HepG2 (cell line): ENCODE data around the gene SEC14L1. TPM values are rescaled to one million over a fixed set of nuclear protein-coding genes. Genes with fewer than 3 reads are reported as not detected.

Experiments
- CHD2 ChIP-seq: IDR thresholded peaks from 2 replicates; pipeline ENCODE4 v1.6.1; 2011; ENCODE audit warnings: low read depth, low read length, improper control_type of control experiment
- FOXP1 ChIP-seq, 2 experiments: fragments of 450-650 bp in 1 of 2; IDR thresholded peaks; 2 replicates each; pipeline ENCODE4 v1.6.1; 2017 to 2018; ENCODE audit warnings: antibody characterized with exemption in 1 of 2
- KAT8 ChIP-seq: IDR thresholded peaks from 2 replicates; pipeline ENCODE4 v1.6.1; 2016; ENCODE audit warnings: missing genetic modification reagents, missing compliant biosample characterization
- MED13 ChIP-seq: sonication (generic); formaldehyde crosslinking; IDR thresholded peaks from 2 replicates; pipeline ENCODE4 v1.5.0; 2020; ENCODE audit warnings: missing genetic modification reagents
- SMC3 ChIP-seq: IDR thresholded peaks from 2 replicates; pipeline ENCODE4 v1.6.1; 2011; ENCODE audit warnings: low read length, improper control_type of control experiment
- ZNF253 ChIP-seq: sonication (generic); formaldehyde crosslinking; IDR thresholded peaks from 2 replicates; pipeline ENCODE4 v1.8.0; 2022; ENCODE audit warnings: mild to moderate bottlenecking, missing genetic modification reagents, borderline replicate concordance
- ZNF256 ChIP-seq: sonication (generic); formaldehyde crosslinking; conservative IDR thresholded peaks from 2 replicates; pipeline ENCODE4 v1.4.0; 2020; ENCODE audit warnings: missing genetic modification reagents
- ZNF432 ChIP-seq: sonication (generic); formaldehyde crosslinking; IDR thresholded peaks from 2 replicates; pipeline ENCODE4 v1.5.0; 2020; ENCODE audit warnings: missing genetic modification reagents, mild to moderate bottlenecking, borderline replicate concordance
- ZNF496 ChIP-seq: sonication (generic); formaldehyde crosslinking; IDR thresholded peaks from 2 replicates; pipeline ENCODE4 v1.8.1; 2023; ENCODE audit warnings: mild to moderate bottlenecking, moderate library complexity, missing genetic modification reagents; ENCODE audit not compliant: insufficient replicate concordance
- ZNF501 ChIP-seq: sonication (generic); formaldehyde crosslinking; IDR thresholded peaks from 2 replicates; pipeline ENCODE4 v1.5.1; 2020; ENCODE audit warnings: mild to moderate bottlenecking, moderate library complexity, missing genetic modification reagents
- ZNF510 ChIP-seq: sonication (generic); formaldehyde crosslinking; IDR thresholded peaks from 2 replicates; pipeline ENCODE4 v1.4.0; 2020; ENCODE audit warnings: low read depth, mild to moderate bottlenecking, missing genetic modification reagents
- ZNF549 ChIP-seq: sonication (generic); formaldehyde crosslinking; IDR thresholded peaks from 2 replicates; pipeline ENCODE4 v1.5.0; 2020; ENCODE audit warnings: missing genetic modification reagents
- ZNF572 ChIP-seq: sonication (generic); formaldehyde crosslinking; IDR thresholded peaks from 2 replicates; pipeline ENCODE4 v1.5.1; 2020; ENCODE audit warnings: mild to moderate bottlenecking, missing genetic modification reagents
- ZNF710 ChIP-seq: sonication (generic); formaldehyde crosslinking; IDR thresholded peaks from 2 replicates; pipeline ENCODE4 v1.5.0; 2020; ENCODE audit warnings: mild to moderate bottlenecking, missing genetic modification reagents, borderline replicate concordance
- polyA plus RNA-seq, 8 experiments: library from polyadenylated mRNA; depleted of rRNA in 3 of 8; stranded (reverse) in 7 of 8; unstranded in 1 of 8; fragments of >200 nt; fragmentation: Illumina TruSeq in 4 of 8; extraction: Trizol in 4 of 8; gene quantifications; 2 replicates each; pipeline versions ENCODE4 v1.2.1 to v1.2.3, GENCODE V29; 2011 to 2016; ENCODE audit warnings: low read depth in 4 of 8, missing spikeins in 1 of 8, mixed read lengths in 1 of 8; ENCODE audit not compliant: insufficient read depth in 1 of 8
- total RNA-seq, 5 experiments: library from RNA; depleted of rRNA; stranded (reverse); fragments of >200 nt; fragmentation: Illumina TruSeq; extraction: Trizol; gene quantifications; 2 replicates each; pipeline ENCODE4 v1.2.3, GENCODE V29; 2016; ENCODE audit warnings: low read depth in 1 of 5
- TF ChIP-seq, protein P1 (sequence below), 2 experiments: sonication (generic) in 1 of 2; formaldehyde crosslinking in 1 of 2; IDR thresholded peaks; 2 replicates each; pipeline versions ENCODE4 v1.4.0 to v1.6.1; 2016 to 2020; ENCODE audit warnings: borderline replicate concordance in 1 of 2, low read depth in 1 of 2, mild to moderate bottlenecking in 1 of 2, missing genetic modification reagents in 1 of 2
- TF ChIP-seq, protein P2 (sequence below): sonication (generic); formaldehyde crosslinking; IDR thresholded peaks from 2 replicates; pipeline ENCODE4 v1.5.0; 2020; ENCODE audit warnings: missing genetic modification reagents
- TF ChIP-seq, protein P3 (sequence below): sonication (generic); formaldehyde crosslinking; IDR thresholded peaks from 2 replicates; pipeline ENCODE4 v1.4.0; 2020; ENCODE audit warnings: missing genetic modification reagents, borderline replicate concordance
- TF ChIP-seq, protein P4 (sequence below): sonication (generic); formaldehyde crosslinking; IDR thresholded peaks from 2 replicates; pipeline ENCODE4 v1.5.0; 2020; ENCODE audit warnings: missing genetic modification reagents, mild to moderate bottlenecking, borderline replicate concordance

The SEC14L1 gene
- total and polyA plus RNA-seq, 2 of the 13 experiments (the other 11 are each of a cell fraction or from before 2014, with no cell fraction given) = 26.3 to 43.9 TPM

DNA sequence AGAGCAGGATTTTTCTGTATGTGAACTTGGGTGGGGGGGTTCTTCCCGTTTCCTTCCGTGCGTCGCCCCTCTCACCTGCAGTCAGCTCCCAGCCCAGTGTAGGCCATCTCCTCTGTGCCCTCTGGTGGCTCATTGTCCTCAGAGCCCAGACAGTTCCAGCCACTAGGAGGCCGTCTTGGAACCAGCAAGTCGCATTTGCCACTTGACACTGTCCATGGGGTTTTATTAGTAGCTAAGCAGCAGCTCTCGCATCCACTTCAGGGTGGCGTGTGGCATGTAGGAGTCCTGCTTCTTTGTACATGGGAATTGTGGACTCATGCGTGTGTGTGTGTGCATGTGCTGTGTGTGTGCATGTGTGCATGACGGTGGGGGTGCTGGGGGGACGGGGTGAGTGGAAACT lies 74.0 kb downstream of the SEC14L1 start (continued):
- 0 out of 2 replicates have a peak, but pooled peaks have one; percentile 35 for TF ChIP-seq ZNF710 (CRISPR knock-in tag)
- TF ChIP-seq CHD2 = no peak
- no peak for TF ChIP-seq KAT8 (CRISPR knock-in tag)
- TF ChIP-seq, protein P1, sequence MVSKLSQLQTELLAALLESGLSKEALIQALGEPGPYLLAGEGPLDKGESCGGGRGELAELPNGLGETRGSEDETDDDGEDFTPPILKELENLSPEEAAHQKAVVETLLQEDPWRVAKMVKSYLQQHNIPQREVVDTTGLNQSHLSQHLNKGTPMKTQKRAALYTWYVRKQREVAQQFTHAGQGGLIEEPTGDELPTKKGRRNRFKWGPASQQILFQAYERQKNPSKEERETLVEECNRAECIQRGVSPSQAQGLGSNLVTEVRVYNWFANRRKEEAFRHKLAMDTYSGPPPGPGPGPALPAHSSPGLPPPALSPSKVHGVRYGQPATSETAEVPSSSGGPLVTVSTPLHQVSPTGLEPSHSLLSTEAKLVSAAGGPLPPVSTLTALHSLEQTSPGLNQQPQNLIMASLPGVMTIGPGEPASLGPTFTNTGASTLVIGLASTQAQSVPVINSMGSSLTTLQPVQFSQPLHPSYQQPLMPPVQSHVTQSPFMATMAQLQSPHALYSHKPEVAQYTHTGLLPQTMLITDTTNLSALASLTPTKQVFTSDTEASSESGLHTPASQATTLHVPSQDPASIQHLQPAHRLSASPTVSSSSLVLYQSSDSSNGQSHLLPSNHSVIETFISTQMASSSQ (IDR thresholded peaks at IDR 0.05; ENCODE audit: low read depth) = no peak
- TF ChIP-seq, protein P1 (CRISPR knock-in tag; IDR thresholded peaks at IDR 0.05; ENCODE audit: borderline replicate concordance) = 0 out of 2 replicates have a peak, but pooled peaks have one; percentile 2
- no peak for TF ChIP-seq ZNF510 (CRISPR knock-in tag)
- no peak for TF ChIP-seq FOXP1 (IDR thresholded peaks at IDR 0.05)
- TF ChIP-seq FOXP1 (CRISPR knock-in tag; IDR thresholded peaks at IDR 0.05) = no peak
- no peak for TF ChIP-seq ZNF572 (CRISPR knock-in tag)
- TF ChIP-seq ZNF501 (CRISPR knock-in tag) = no peak
- TF ChIP-seq ZNF432 (CRISPR knock-in tag) = no peak
- TF ChIP-seq, protein P2, sequence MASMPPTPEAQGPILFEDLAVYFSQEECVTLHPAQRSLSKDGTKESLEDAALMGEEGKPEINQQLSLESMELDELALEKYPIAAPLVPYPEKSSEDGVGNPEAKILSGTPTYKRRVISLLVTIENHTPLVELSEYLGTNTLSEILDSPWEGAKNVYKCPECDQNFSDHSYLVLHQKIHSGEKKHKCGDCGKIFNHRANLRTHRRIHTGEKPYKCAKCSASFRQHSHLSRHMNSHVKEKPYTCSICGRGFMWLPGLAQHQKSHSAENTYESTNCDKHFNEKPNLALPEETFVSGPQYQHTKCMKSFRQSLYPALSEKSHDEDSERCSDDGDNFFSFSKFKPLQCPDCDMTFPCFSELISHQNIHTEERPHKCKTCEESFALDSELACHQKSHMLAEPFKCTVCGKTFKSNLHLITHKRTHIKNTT = no peak
- TF ChIP-seq, protein P3, sequence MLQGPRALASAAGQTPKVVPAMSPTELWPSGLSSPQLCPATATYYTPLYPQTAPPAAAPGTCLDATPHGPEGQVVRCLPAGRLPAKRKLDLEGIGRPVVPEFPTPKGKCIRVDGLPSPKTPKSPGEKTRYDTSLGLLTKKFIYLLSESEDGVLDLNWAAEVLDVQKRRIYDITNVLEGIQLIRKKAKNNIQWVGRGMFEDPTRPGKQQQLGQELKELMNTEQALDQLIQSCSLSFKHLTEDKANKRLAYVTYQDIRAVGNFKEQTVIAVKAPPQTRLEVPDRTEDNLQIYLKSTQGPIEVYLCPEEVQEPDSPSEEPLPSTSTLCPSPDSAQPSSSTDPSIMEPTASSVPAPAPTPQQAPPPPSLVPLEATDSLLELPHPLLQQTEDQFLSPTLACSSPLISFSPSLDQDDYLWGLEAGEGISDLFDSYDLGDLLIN (CRISPR knock-in tag) = no peak
- no peak for TF ChIP-seq ZNF256 (CRISPR knock-in tag)
- no peak for TF ChIP-seq MED13
- TF ChIP-seq, protein P4, sequence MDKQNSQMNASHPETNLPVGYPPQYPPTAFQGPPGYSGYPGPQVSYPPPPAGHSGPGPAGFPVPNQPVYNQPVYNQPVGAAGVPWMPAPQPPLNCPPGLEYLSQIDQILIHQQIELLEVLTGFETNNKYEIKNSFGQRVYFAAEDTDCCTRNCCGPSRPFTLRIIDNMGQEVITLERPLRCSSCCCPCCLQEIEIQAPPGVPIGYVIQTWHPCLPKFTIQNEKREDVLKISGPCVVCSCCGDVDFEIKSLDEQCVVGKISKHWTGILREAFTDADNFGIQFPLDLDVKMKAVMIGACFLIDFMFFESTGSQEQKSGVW = no peak
- no peak for TF ChIP-seq ZNF549 (CRISPR knock-in tag)
- no peak for TF ChIP-seq ZNF496 (CRISPR knock-in tag)
- TF ChIP-seq ZNF253 (CRISPR knock-in tag) = no peak
- TF ChIP-seq SMC3 = peak; percentile 72; the same call in 1 of the 2 replicates
